Measurements from ENCODE around the gene PER2. TPM values are rescaled to one million over a fixed set of nuclear protein-coding genes. Genes with fewer than 3 reads are reported as not detected.

Gene PER2
- total and polyA plus RNA-seq, 12 donors = 1.3 to 11.4 (median 4.8) TPM

GRCh38 chr2:238305965-238306671, 17.7 kb upstream of the PER2 start:
- no peak for TF ChIP-seq CTCF (IDR thresholded peaks at IDR 0.05)
- no peak for TF ChIP-seq POLR2A (IDR thresholded peaks at IDR 0.05)
- no peaks in the 10 kb centered on the region for H3K4me1 ChIP-seq (replicated peaks in 1 of 2)
- H3K4me3 ChIP-seq = no peak overlapping the region
- no peak overlapping the region for H3K27ac ChIP-seq
- no peak for DNase-seq
- H3K27me3 ChIP-seq = no peaks in the 10 kb centered on the region
- intact Hi-C loops (cut with DNase I) = no loop called here
- no peaks in the 10 kb centered on the region for H3K9me3 ChIP-seq (replicated peaks in 1 of 3)
- 79 to 96% (median 87%) methylated on average over 11 of the region's 11 CpGs for WGBS, 4 donors
- no peaks in the 10 kb centered on the region for H3K36me3 ChIP-seq (replicated peaks in 1 of 2)

- H3K9me3 ChIP-seq (replicated peaks in 1 of 3) = no peaks in the 10 kb centered on the region
- no peak overlapping the region for H3K27ac ChIP-seq
- no peak for TF ChIP-seq POLR2A (IDR thresholded peaks at IDR 0.05)
- no peak for TF ChIP-seq CTCF (IDR thresholded peaks at IDR 0.05)
- intact Hi-C loops (cut with DNase I) = no loop called here
- DNase-seq = no peak
- H3K27me3 ChIP-seq = no peaks in the 10 kb centered on the region
- H3K4me3 ChIP-seq = no peak overlapping the region
- H3K4me1 ChIP-seq (replicated peaks in 1 of 2) = no peaks in the 10 kb centered on the region
- H3K36me3 ChIP-seq (replicated peaks in 1 of 2) = no peaks in the 10 kb centered on the region
- WGBS, 4 donors = 81 to 94% (median 85%) methylated on average over 10 to 12 of the region's 12 CpGs
Measured at GRCh38 chr2:238305092-238305862, 16.9 kb upstream of the PER2 start.

- Histone ChIP-seq H3K27ac (no peak overlapping the region), H3K4me1 (replicated peaks in 1 of 2) (no peaks in the 10 kb centered on the region), H3K9me3 (replicated peaks in 1 of 3) (no peaks in the 10 kb centered on the region), H3K4me3 (no peak overlapping the region), H3K36me3 (replicated peaks in 1 of 2) (no peaks in the 10 kb centered on the region), H3K27me3 (no peaks in the 10 kb centered on the region)
- no peak for TF ChIP-seq POLR2A (IDR thresholded peaks at IDR 0.05)
- TF ChIP-seq CTCF (IDR thresholded peaks at IDR 0.05) = no peak
- 88 to 90% (median 90%) methylated on average over 2 to 6 of the region's 6 CpGs for WGBS, 4 donors
- DNase-seq = no peak
- intact Hi-C loops (cut with DNase I) = no loop called here
Measured at GRCh38 chr2:238304116-238304515, 15.7 kb upstream of the PER2 start.

- Histone ChIP-seq H3K36me3 (replicated peaks in 1 of 2) (no peaks in the 10 kb centered on the region), H3K27ac (no peak overlapping the region), H3K4me1 (replicated peaks in 1 of 2) (no peaks in the 10 kb centered on the region), H3K9me3 (replicated peaks in 1 of 3) (no peaks in the 10 kb centered on the region), H3K27me3 (no peaks in the 10 kb centered on the region), H3K4me3 (no peak overlapping the region)
- 80 to 89% (median 87%) methylated on average over 4 to 9 of the region's 9 CpGs for WGBS, 4 donors
- TF ChIP-seq POLR2A (IDR thresholded peaks at IDR 0.05) (no peak), CTCF (IDR thresholded peaks at IDR 0.05) (no peak)
- intact Hi-C loops (cut with DNase I) = no loop called here
- DNase-seq = no peak
Measured at GRCh38 chr2:238302751-238303150, 14.3 kb upstream of the PER2 start.
